ENCODE measurements around the gene CFAP20DC.

DNA sequence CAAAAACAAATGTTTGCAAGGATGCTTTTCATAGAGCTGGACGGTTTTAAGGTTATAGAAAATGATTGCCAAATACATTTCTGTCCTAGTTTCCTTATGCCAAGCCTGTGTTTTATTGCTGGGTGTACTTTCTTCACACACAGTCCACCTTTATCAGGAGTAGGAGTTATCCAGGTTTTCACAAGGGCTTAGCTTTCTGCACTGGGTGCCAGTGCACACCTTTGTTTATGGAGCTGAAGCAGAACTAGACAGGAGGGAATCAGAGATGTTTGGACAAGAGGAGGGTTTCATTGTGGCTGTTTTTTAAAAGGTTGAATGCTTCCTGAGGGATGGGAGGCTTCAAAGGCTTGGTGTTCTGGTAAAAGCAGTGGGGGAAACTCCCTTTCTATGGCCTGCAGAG is 353.7 kb downstream of the CFAP20DC start:
- TF ChIP-seq, protein P1, sequence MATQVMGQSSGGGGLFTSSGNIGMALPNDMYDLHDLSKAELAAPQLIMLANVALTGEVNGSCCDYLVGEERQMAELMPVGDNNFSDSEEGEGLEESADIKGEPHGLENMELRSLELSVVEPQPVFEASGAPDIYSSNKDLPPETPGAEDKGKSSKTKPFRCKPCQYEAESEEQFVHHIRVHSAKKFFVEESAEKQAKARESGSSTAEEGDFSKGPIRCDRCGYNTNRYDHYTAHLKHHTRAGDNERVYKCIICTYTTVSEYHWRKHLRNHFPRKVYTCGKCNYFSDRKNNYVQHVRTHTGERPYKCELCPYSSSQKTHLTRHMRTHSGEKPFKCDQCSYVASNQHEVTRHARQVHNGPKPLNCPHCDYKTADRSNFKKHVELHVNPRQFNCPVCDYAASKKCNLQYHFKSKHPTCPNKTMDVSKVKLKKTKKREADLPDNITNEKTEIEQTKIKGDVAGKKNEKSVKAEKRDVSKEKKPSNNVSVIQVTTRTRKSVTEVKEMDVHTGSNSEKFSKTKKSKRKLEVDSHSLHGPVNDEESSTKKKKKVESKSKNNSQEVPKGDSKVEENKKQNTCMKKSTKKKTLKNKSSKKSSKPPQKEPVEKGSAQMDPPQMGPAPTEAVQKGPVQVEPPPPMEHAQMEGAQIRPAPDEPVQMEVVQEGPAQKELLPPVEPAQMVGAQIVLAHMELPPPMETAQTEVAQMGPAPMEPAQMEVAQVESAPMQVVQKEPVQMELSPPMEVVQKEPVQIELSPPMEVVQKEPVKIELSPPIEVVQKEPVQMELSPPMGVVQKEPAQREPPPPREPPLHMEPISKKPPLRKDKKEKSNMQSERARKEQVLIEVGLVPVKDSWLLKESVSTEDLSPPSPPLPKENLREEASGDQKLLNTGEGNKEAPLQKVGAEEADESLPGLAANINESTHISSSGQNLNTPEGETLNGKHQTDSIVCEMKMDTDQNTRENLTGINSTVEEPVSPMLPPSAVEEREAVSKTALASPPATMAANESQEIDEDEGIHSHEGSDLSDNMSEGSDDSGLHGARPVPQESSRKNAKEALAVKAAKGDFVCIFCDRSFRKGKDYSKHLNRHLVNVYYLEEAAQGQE (IDR thresholded peaks at IDR 0.05; ENCODE audit: unreplicated experiment): no peak
- TF ChIP-seq, protein P2, sequence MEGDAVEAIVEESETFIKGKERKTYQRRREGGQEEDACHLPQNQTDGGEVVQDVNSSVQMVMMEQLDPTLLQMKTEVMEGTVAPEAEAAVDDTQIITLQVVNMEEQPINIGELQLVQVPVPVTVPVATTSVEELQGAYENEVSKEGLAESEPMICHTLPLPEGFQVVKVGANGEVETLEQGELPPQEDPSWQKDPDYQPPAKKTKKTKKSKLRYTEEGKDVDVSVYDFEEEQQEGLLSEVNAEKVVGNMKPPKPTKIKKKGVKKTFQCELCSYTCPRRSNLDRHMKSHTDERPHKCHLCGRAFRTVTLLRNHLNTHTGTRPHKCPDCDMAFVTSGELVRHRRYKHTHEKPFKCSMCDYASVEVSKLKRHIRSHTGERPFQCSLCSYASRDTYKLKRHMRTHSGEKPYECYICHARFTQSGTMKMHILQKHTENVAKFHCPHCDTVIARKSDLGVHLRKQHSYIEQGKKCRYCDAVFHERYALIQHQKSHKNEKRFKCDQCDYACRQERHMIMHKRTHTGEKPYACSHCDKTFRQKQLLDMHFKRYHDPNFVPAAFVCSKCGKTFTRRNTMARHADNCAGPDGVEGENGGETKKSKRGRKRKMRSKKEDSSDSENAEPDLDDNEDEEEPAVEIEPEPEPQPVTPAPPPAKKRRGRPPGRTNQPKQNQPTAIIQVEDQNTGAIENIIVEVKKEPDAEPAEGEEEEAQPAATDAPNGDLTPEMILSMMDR (conservative IDR thresholded peaks at IDR 0.05; ENCODE audit: low read depth in 2 of 2): no peak
